Left ventricle myocardium superior (tissue), 1 donor: ENCODE results near the gene PKP2. TPM values are rescaled to one million over a fixed set of nuclear protein-coding genes. Genes with fewer than 3 reads are reported as not detected.

Source experiments
- ATAC-seq: fragments of 200-7000 bp; cut with Tn5 transposase; one replicate; pipeline ENCODE4 v1.9.1; 2020; ENCODE audit warnings: mild to moderate bottlenecking, moderate library complexity
- DNase-seq: peaks from one replicate; pipeline ENCODE4 v3.0.0-alpha.2; 2020
- intact Hi-C: fragments of 100-400 bp; cut with micrococcal nuclease; formaldehyde crosslinking; loops from one replicate; pipeline ENCODE4 v1.11.0; 2022
- total RNA-seq: library from RNA; stranded (reverse); fragmentation: NEBNext Ultra II Directional; extraction: Animal tissue kit (Norgen Biotek cat#: 25700); gene quantifications from one replicate; pipeline ENCODE4 v1.2.1, GENCODE V29; 2021
- donor health status: DM: no; HTN: yes; CAD: no; lungs with severe emphysema.

Gene PKP2
- total RNA-seq, 1 donor from 2014 or later = 423 TPM

- intact Hi-C loops = no loop called here
- ATAC-seq = no peak
- no peak for DNase-seq
Observed at GRCh38 chr12:32828120-32828519, 68.5 kb downstream of the PKP2 start.

- DNase-seq (no peak), ATAC-seq (peak; percentile 85)
- intact Hi-C loops = no loop called here
Observed at GRCh38 chr12:32826807-32827412, 69.7 kb downstream of the PKP2 start.

- ATAC-seq = no peak
- intact Hi-C loops = no loop called here
- DNase-seq = no peak
Observed at GRCh38 chr12:32824596-32824995, 72.0 kb downstream of the PKP2 start.

DNA sequence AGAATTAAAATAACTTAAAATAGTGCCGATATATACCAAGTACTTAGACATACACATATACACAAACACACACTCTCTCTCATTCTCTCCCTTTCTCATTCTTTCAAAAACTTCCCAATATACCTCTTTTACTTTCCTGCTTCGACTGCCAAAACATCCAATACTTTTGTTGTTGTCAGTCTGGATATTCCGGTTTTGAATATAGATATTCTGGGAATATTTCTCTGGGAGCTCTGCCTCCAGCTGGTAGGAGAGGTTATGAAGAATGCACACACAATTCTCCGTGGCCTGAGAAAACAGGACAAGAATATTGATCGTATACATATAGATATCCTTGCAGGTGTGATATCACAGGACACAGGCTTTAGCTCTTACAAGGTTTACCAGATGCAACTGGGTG is 74.2 kb downstream of the PKP2 start:
- intact Hi-C loops = no loop called here
- DNase-seq (no peak), ATAC-seq (no peak)

DNA sequence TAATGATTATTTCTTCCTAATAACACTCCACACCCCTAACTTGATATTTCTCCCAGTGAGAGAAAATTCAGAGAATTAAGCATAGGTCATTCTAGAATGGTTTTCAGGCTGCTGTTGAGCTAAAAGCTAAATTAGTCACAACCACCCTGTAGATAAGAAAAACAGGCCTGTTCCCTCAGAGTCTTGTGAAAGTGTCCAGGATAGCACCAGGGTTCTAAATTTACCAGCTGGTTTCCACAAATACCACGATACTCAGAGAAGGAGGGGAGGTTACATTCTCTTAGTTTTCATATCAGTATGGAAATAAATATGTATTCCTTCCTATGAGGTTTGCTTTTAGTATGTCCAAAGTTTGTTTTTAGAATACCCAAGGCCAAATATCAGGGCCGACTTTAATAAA is 74.9 kb downstream of the PKP2 start:
- DNase-seq = no peak
- intact Hi-C loops = no loop called here
- ATAC-seq = peak; percentile 87

DNA sequence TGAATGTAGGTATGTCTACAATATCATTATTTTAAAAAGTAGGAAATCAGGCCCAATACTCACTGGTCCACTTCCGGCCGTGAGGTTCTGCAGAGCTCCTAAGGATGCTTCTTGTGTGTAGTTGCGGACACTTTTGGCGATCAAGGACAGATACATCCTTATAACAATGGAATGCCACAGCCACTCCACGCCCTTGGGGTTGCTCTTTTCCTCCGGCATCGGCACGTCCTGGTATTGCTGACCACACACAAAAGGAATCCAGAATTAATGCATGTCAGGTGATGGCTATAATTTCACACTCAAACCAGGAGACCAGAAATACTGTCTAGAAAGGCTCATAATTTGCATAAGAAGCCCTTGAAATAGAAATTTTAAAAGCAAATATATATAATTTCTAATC is 75.3 kb downstream of the PKP2 start:
- DNase-seq (no peak), ATAC-seq (peak; percentile 59)
- intact Hi-C loops = no loop called here

GRCh38 chr12:32820376-32820931 is 76.1 kb downstream of the PKP2 start:
- DNase-seq (no peak), ATAC-seq (peak; percentile 71)
- intact Hi-C loops = no loop called here

- ATAC-seq = no peak
- no peak for DNase-seq
- intact Hi-C loops = no loop called here
Observed at GRCh38 chr12:32819424-32819823, 77.2 kb downstream of the PKP2 start.

- intact Hi-C loops = no loop called here
- no peak for DNase-seq
- peak; percentile 38 for ATAC-seq
Observed at GRCh38 chr12:32811686-32812392, 84.7 kb downstream of the PKP2 start.

GRCh38 chr12:32809846-32810245 is 86.7 kb downstream of the PKP2 start:
- ATAC-seq (peak; percentile 82), DNase-seq (no peak)
- intact Hi-C loops = no loop called here

GRCh38 chr12:32809196-32809595 is 87.4 kb downstream of the PKP2 start:
- no peak for DNase-seq
- no peak for ATAC-seq
- intact Hi-C loops = no loop called here

- no peak for DNase-seq
- peak; percentile 50 for ATAC-seq
- intact Hi-C loops = no loop called here
Observed at GRCh38 chr12:32804301-32804700, 92.3 kb downstream of the PKP2 start.

GRCh38 chr12:32801269-32801980 is 95.2 kb downstream of the PKP2 start:
- no peak for DNase-seq
- no peak for ATAC-seq
- intact Hi-C loops = no loop called here

DNA sequence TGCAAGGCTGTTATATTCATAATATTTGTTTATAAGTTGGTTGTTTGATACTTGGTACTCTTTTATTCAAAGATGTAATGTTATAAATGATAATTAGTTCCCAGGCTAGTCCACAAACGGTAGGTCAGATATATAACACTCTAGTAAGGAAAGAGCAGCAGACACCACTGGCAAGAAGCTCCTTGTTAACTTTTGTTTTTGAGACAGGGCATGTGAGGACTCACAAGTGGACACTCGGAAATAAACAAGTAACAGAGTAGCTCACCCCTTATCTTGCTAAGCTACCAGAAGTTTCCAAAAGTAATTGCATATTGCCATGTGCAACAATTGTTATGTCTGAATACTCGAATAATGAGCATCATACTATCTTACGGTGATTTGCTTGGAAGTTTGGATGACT is 102.3 kb downstream of the PKP2 start:
- ATAC-seq = peak; percentile 35
- DNase-seq = no peak
- intact Hi-C loops = loop anchor here (10.0 kb wide), 1 partner anchor 101 kb away; the partner anchor contains the start of gene PKP2

DNA sequence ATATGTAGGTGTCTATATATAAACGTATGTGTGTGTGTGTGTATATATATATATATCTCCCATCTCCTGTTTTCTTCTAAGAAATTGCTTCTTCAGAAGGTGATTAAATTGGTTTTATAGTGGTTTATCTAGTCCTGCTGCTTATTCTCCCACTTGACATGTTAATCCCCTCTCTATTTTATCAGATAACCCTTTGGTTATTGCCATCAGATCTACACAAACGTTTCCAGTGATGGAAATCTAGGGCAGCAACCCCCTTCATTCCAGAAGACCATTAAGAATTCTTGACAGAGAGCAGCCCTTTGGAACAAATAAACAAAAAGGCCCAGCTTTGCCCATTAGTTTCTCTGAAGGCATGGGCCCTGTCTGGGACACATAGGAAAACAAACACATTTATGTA is 106.7 kb downstream of the PKP2 start:
- intact Hi-C loops = loop anchor here (10.0 kb wide), 1 partner anchor 105 kb away; the partner anchor contains the start of gene PKP2
- no peak for DNase-seq
- no peak for ATAC-seq

DNA sequence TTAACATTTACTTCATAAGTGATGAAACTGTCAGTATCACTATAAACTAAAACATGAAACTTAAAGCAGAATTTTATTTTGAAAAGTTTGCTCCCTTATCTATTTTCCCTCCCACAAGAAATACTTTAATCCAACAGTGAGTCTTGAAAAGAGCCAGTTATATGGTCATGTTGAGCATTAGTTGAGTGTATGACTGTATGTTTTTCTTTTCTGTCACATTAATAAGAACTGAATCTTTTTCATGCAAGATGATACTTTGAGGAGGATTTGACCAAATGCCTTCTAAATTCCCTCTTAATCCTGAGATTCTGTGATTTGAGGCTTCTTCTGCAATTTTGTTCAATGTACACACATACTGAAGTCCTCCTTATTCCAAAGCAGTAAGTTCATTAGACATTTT is 107.1 kb downstream of the PKP2 start:
- ATAC-seq = no peak
- intact Hi-C loops = no loop called here
- no peak for DNase-seq

- intact Hi-C loops = no loop called here
- ATAC-seq (no peak), DNase-seq (no peak)
Observed at GRCh38 chr12:32788405-32788804, 108.2 kb downstream of the PKP2 start.

DNA sequence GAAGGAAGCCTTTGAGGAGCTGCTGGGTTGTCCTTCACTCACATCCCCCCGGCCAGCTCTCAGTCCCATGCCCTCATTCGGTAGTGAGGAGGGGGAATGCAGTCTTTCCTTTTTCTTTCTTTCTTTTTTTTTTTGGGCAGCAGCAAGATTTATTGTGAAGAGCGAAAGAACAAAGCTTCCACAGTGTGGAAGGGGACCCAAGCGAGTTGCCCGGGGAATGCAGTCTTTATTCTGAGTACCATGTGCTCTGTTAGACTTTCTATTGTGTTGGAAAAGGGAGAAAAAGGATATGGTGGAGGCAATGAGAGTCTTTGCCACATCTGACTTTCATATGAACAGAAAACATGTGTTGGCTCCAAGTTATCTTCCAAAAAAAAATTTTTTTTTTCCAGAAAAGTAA is 111.0 kb downstream of the PKP2 start:
- intact Hi-C loops = no loop called here
- ATAC-seq (no peak), DNase-seq (no peak)

GRCh38 chr12:32783029-32783428 is 113.5 kb downstream of the PKP2 start:
- intact Hi-C loops = no loop called here
- DNase-seq = no peak
- ATAC-seq = no peak

DNA sequence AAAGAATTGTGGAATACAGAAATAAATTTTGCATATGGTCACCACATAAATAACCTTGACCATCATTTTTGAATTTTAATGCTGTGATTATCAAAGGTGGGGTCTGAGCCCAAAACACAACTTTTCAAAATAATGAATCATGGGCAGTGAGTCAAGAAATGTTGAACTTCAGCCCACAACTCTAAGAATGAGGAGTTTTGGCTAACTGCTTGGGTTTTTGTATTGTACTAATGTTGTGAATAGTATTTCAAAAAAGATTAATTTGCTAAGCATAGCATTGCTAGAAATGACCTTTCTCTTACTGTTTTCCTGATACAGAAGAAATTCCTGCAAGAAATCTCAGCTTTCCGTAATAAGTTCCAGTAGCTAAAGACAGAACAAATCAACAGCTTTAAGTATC is 116.5 kb downstream of the PKP2 start:
- no peak for DNase-seq
- intact Hi-C loops = no loop called here
- ATAC-seq = no peak
